Peyer's patch (tissue), 4 donors: Measurements from ENCODE around the gene PDZD2. TPM values are rescaled to one million over a fixed set of nuclear protein-coding genes. Genes with fewer than 3 reads are reported as not detected.

ENCODE experiments used
- DNase-seq, 3 donors: peaks; one replicate each; pipeline ENCODE4 v3.0.0-alpha.2; 2017 to 2019
- H3K27ac ChIP-seq, 4 donors: fragments of 200-600 bp; sonication (generic); one replicate each; pipeline ENCODE4 v1.5.1; 2016 to 2019
- H3K27me3 ChIP-seq, 2 donors: fragments of 200-600 bp; sonication (generic); one replicate each; pipeline ENCODE4 v1.5.1; 2019
- H3K36me3 ChIP-seq, 3 donors: fragments of 200-600 bp; sonication (generic); one replicate each; pipeline ENCODE4 v1.5.1; 2016 to 2019
- H3K4me1 ChIP-seq, 4 donors: fragments of 200-600 bp; sonication (generic); one replicate each; pipeline ENCODE4 v1.5.1; 2016 to 2019
- H3K4me3 ChIP-seq, 4 donors: fragments of 200-600 bp; sonication (generic); 1 replicate in 3 of 4; 2 replicates in 1 of 4; pipeline ENCODE4 v1.5.1; 2016 to 2019; ENCODE audit warnings: mild to moderate bottlenecking in 1 of 4
- H3K9me3 ChIP-seq, 4 donors: fragments of 200-600 bp; sonication (generic); one replicate each; pipeline ENCODE4 v1.5.1; 2016 to 2019; ENCODE audit warnings: mild to moderate bottlenecking in 1 of 4
- POLR2A ChIP-seq, 2 donors: fragments of 450-650 bp; IDR thresholded peaks; one replicate each; pipeline ENCODE4 v1.5.1; 2017; ENCODE audit warnings: antibody characterized with exemption in 2 of 2, mild to moderate bottlenecking in 2 of 2, moderate library complexity in 2 of 2
- total RNA-seq, 4 donors: library from RNA; depleted of rRNA; stranded (reverse); fragments of >200 nt; gene quantifications; one replicate each; pipeline ENCODE4 v1.1.0, GENCODE V29; 2016
- TF ChIP-seq, protein P1 (sequence below), 6 experiments: fragments of 450-650 bp in 4 of 6; fragments of 200-600 bp in 2 of 6; sonication (generic) in 1 of 6; IDR thresholded peaks; one replicate each; pipeline ENCODE4 v1.5.1; 2017 to 2019; ENCODE audit warnings: antibody characterized with exemption in 6 of 6, mild to moderate bottlenecking in 3 of 6, moderate library complexity in 1 of 6

PDZD2 gene
- total RNA-seq, 4 donors from 2014 or later = 0.53 to 7.4 (median 3.0) TPM

DNA sequence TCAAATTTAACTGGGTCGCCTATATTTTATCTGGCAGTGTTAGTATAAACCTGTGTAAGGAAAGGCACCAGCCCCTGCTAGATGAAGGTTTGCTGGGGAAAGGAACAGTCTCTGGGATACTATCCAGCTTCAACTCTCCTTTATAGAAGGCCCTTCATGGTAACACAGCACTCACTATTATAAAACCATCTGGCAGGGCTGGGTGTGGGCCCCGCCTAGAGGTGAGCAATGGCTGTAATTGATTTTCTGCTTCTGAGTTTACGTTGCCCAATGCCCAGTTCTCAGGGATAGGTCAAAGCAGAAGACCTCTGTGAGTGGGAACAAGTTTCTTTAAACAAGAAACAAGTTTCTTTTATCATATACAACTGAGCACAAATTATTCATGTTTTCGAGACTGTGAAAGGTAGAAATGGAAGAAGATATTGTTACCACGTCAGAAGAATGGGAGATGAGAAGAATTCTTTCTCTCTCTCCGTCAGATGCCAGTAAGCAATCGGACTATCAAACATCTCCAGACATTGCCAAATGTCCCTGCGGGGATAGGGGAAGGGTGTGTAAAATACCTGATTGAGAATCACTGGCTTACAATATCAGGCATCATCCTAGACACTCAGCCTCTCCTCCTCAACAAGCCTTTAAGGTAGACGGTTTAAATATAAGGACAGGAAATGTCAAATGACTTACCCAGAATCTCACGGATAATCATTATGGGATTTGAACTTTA, 205.9 kb downstream of the PDZD2 start:
- TF ChIP-seq, protein P1, sequence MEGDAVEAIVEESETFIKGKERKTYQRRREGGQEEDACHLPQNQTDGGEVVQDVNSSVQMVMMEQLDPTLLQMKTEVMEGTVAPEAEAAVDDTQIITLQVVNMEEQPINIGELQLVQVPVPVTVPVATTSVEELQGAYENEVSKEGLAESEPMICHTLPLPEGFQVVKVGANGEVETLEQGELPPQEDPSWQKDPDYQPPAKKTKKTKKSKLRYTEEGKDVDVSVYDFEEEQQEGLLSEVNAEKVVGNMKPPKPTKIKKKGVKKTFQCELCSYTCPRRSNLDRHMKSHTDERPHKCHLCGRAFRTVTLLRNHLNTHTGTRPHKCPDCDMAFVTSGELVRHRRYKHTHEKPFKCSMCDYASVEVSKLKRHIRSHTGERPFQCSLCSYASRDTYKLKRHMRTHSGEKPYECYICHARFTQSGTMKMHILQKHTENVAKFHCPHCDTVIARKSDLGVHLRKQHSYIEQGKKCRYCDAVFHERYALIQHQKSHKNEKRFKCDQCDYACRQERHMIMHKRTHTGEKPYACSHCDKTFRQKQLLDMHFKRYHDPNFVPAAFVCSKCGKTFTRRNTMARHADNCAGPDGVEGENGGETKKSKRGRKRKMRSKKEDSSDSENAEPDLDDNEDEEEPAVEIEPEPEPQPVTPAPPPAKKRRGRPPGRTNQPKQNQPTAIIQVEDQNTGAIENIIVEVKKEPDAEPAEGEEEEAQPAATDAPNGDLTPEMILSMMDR (IDR thresholded peaks at IDR 0.05) = no peak
- no peak for TF ChIP-seq POLR2A (IDR thresholded peaks at IDR 0.05)

DNA sequence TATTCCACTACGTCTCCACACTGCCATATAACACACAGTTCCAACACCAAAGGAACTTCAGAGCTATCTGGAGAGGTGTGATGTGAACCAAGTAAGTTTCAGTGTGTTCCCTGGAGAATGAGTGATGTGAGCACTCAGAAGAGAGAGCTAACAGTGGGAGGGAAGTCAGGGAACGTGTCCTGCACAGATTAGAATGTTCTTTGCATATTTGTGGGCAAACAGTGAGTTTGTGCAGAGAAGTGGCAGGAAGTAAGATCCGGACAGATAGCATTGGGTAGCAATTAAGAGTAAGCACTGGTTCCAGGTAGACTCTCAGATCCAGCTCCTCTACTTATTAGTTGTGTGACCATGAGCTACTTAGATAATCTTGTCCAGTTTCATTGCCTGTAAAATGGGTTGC, 206.4 kb downstream of the PDZD2 start:
- DNase-seq = no peak
- H3K27ac ChIP-seq = no peak overlapping the region
- H3K36me3 ChIP-seq = no peaks in the 10 kb centered on the region
- no peaks in the 10 kb centered on the region for H3K27me3 ChIP-seq
- no peak for TF ChIP-seq POLR2A (IDR thresholded peaks at IDR 0.05)
- no peaks in the 10 kb centered on the region for H3K9me3 ChIP-seq
- no peaks in the 10 kb centered on the region for H3K4me1 ChIP-seq
- H3K4me3 ChIP-seq = no peak overlapping the region

More for the DNA sequence above, 205.9 kb downstream of the PDZD2 start:
- no peaks in the 10 kb centered on the region for H3K4me1 ChIP-seq
- no peak overlapping the region for H3K27ac ChIP-seq
- H3K9me3 ChIP-seq = no peaks in the 10 kb centered on the region
- no peak for DNase-seq
- no peaks in the 10 kb centered on the region for H3K36me3 ChIP-seq
- no peak overlapping the region for H3K4me3 ChIP-seq
- H3K27me3 ChIP-seq = no peaks in the 10 kb centered on the region

DNA sequence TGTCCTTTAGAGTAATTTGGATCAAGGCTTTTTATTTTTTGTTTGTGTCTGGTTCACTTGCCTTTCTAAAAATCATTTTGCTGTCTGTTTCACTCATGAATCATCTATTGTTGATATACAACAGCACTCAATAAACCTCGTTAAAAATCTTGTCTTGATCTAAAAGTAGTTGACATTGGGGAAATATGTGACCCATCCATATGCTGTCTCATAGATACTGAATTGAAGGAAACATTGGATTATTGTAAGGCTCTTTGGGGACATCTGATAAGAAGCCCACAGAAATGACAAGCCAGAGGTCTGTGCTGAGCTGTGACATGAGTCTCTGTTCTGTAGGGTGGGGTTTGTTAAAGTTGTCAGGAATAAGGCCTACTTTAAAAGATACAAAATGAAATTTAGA, 208.0 kb downstream of the PDZD2 start:
- no peak overlapping the region for H3K4me3 ChIP-seq
- TF ChIP-seq POLR2A (IDR thresholded peaks at IDR 0.05) = no peak
- TF ChIP-seq, protein P1 (IDR thresholded peaks at IDR 0.05) = no peak

GRCh38 chr5:31847354-31847753, 208.4 kb downstream of the PDZD2 start:
- H3K4me3 ChIP-seq = no peak overlapping the region
- TF ChIP-seq, protein P1 (IDR thresholded peaks at IDR 0.05) = no peak
- TF ChIP-seq POLR2A (IDR thresholded peaks at IDR 0.05) = no peak
- H3K9me3 ChIP-seq = no peaks in the 10 kb centered on the region
- H3K36me3 ChIP-seq = no peaks in the 10 kb centered on the region
- H3K27ac ChIP-seq = no peak overlapping the region
- H3K4me1 ChIP-seq = no peaks in the 10 kb centered on the region
- DNase-seq = no peak
- H3K27me3 ChIP-seq = no peaks in the 10 kb centered on the region

More for the DNA sequence above, 208.0 kb downstream of the PDZD2 start:
- no peaks in the 10 kb centered on the region for H3K4me1 ChIP-seq
- no peaks in the 10 kb centered on the region for H3K36me3 ChIP-seq
- DNase-seq = no peak
- H3K9me3 ChIP-seq = no peaks in the 10 kb centered on the region
- no peaks in the 10 kb centered on the region for H3K27me3 ChIP-seq
- H3K27ac ChIP-seq = no peak overlapping the region

DNA sequence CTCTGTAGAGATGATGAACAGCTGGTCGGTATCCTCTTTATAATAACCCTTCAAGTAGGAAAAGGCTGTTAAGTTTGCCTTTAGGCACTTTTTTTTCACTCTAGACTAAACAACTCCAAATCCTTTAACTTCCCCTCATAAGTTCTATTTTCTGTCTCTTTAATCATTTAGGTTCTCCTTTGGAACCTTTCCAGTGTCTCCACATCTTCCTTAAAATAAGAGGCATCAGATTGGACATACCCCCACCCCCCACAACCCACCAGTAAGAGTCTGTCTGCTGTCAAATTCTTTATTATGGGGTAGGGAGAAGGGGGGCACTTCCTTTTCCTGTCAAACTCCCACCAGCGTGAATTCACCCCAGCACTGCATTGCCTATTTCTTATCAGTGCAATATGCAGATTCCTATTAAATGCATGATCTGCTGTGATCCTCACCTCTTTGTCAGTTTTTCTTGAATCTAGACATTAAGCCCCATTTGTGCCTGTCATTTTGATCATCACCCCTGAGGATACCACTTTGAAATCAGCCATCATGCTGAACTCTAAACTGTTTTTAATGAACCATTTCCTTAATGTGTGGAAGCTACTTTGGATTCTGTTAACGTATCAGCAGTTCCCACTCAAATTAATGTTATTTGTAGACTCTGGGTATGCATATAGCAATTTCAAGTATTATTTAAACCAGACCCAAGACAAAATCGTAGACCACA, 212.2 kb downstream of the PDZD2 start:
- no peaks in the 10 kb centered on the region for H3K9me3 ChIP-seq
- H3K4me1 ChIP-seq = no peaks in the 10 kb centered on the region
- H3K27ac ChIP-seq = no peak overlapping the region
- peaks cover 0 to 4% of the 10 kb centered on the region in 2 donors for H3K27me3 ChIP-seq
- no peak overlapping the region for H3K4me3 ChIP-seq
- TF ChIP-seq, protein P1 (IDR thresholded peaks at IDR 0.05) = no peak
- TF ChIP-seq POLR2A (IDR thresholded peaks at IDR 0.05) = no peak
- DNase-seq = no peak
- no peaks in the 10 kb centered on the region for H3K36me3 ChIP-seq
